Measurements from ENCODE around the gene MRPL40.

DNA sequence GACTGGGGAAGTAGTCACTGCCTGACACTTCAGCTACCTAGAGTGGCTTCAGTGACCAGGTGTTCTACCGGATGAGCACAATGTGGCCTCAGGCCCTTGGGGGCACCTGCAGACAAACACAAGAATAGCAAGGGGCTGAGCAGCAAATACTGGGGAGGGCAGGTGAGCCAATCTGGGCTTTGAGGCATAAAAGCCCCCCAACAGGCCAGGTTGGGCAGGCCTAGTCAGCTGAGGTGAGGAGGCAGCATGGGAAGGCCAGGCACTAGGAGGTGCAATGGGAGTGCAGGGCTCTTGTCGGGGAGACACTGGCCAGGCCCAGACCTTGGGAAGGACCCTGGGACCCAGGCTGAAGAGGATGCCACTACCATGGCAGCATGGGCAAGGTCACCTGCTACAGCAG, 37.7 kb downstream of the MRPL40 start:
- no peak for TF ChIP-seq EZH2 (optimal IDR thresholded peaks at IDR 0.05; ENCODE audit: low read depth, low read length)
- TF ChIP-seq, protein P1, sequence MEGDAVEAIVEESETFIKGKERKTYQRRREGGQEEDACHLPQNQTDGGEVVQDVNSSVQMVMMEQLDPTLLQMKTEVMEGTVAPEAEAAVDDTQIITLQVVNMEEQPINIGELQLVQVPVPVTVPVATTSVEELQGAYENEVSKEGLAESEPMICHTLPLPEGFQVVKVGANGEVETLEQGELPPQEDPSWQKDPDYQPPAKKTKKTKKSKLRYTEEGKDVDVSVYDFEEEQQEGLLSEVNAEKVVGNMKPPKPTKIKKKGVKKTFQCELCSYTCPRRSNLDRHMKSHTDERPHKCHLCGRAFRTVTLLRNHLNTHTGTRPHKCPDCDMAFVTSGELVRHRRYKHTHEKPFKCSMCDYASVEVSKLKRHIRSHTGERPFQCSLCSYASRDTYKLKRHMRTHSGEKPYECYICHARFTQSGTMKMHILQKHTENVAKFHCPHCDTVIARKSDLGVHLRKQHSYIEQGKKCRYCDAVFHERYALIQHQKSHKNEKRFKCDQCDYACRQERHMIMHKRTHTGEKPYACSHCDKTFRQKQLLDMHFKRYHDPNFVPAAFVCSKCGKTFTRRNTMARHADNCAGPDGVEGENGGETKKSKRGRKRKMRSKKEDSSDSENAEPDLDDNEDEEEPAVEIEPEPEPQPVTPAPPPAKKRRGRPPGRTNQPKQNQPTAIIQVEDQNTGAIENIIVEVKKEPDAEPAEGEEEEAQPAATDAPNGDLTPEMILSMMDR (IDR thresholded peaks at IDR 0.05; ENCODE audit: low read length) = no peak
- TF ChIP-seq EZH2phosphoT487 (IDR thresholded peaks at IDR 0.05; ENCODE audit: low read length) = no peak

All from MM.1S (cell line).